Measurements from ENCODE around the gene SCG5.

The SCG5 gene

GRCh38 chr15:32723171-32723948 lies 81.8 kb downstream of the SCG5 start:
- no peak for DNase-seq (ENCODE audit: low spot score)

GRCh38 chr15:32729700-32730395 lies 88.3 kb downstream of the SCG5 start:
- no peak for DNase-seq (ENCODE audit: low spot score)

GRCh38 chr15:32730677-32731654 lies 89.5 kb downstream of the SCG5 start:
- DNase-seq (ENCODE audit: low spot score), result no peak

- no peak for DNase-seq (ENCODE audit: low spot score)
Measured at GRCh38 chr15:32732574-32733157, 91.2 kb downstream of the SCG5 start.

- no peak for DNase-seq (ENCODE audit: low spot score)
Measured at GRCh38 chr15:32733281-32733680, 91.8 kb downstream of the SCG5 start.

GRCh38 chr15:32735989-32736700 lies 94.6 kb downstream of the SCG5 start:
- no peak for DNase-seq (ENCODE audit: low spot score)

GRCh38 chr15:32736701-32737061 lies 95.2 kb downstream of the SCG5 start:
- no peak for DNase-seq (ENCODE audit: low spot score)

GRCh38 chr15:32737304-32737703 lies 95.8 kb downstream of the SCG5 start:
- no peak for DNase-seq (ENCODE audit: low spot score)

- DNase-seq (ENCODE audit: low spot score), result no peak
Measured at GRCh38 chr15:32738666-32739065, 97.2 kb downstream of the SCG5 start.

GRCh38 chr15:32739522-32740063 lies 98.1 kb downstream of the SCG5 start:
- no peak for DNase-seq (ENCODE audit: low spot score)

- no peak for DNase-seq (ENCODE audit: low spot score)
Measured at GRCh38 chr15:32743411-32744140, 102.1 kb downstream of the SCG5 start.

- no peak for DNase-seq (ENCODE audit: low spot score)
Measured at GRCh38 chr15:32746116-32746857, 104.8 kb downstream of the SCG5 start.
